Hematopoietic multipotent progenitor cell treated with erythropoietin and hydrocortisone succinate and interleukin-3 and kit ligand, for 15 days (in vitro differentiated cells): ENCODE measurements around the gene GNAL.
"Not testable (repeated sequence)": the region's sequence is repeated elsewhere in the genome, so short reads cannot be mapped to it uniquely, and the experiment has no call there.

ENCODE experiments used
- DNase-seq: peaks from one replicate; pipeline ENCODE4 v3.0.0-alpha.2; 2015; ENCODE audit warnings: low spot score

Gene GNAL

GRCh38 chr18:11874676-11875075 lies 185.6 kb downstream of the GNAL start:
- no peak for DNase-seq

GRCh38 chr18:11877497-11878135 lies 188.6 kb downstream of the GNAL start:
- DNase-seq = no peak

DNA sequence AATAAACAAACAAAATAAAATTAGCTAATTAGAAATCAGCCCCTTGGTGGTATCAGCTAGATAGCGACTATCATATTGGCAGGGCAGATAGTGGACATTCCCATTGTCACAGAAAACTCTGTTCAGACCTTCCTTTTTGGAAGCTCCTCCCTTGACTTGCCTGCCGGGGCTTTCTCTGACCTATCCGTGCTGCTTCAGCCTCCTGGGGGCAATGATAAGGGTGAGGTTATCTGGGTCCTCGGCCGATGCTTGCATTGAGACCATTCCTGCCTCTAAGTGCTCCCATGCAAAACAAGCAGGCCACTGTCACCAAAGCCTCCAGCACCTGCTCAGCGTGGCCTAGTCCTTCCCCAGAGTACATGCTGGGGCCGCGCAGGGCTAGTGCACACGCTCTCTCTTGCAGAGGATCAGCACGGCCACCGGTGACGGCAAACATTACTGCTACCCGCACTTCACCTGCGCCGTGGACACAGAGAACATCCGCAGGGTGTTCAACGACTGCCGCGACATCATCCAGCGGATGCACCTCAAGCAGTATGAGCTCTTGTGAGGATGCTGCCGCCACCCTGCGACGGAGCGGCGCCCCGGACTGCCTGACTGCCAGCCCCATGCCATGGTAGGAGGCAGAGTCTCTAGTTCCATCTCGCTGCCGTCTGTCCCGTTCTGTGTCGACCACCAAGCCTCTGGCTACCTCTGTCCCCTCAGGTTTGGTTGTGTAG lies 191.7 kb downstream of the GNAL start:
- DNase-seq = peak; percentile 34

GRCh38 chr18:11882636-11883035 lies 193.6 kb downstream of the GNAL start:
- no peak for DNase-seq

DNA sequence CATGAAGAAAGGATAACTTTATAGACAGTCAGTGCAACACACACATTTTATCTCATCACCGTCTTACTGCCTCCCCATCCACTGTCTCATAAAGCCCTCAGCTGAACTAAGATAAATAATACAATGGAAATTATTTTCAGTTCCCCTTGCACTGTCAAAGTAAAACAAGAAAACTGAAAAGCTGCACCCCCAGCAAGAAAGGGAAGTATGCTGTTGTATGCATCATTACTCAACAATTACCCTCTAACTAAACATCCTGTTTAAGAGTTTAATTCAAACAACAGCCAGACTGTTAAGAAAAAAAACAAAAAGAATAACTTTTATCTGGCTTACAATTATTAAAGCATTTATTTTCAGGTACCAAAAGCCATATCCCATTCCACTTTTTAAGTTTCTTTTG lies 194.1 kb downstream of the GNAL start:
- no peak for DNase-seq

GRCh38 chr18:11884396-11885030 lies 195.4 kb downstream of the GNAL start:
- DNase-seq = no peak

GRCh38 chr18:11885278-11885947 lies 196.3 kb downstream of the GNAL start:
- DNase-seq = no peak

DNA sequence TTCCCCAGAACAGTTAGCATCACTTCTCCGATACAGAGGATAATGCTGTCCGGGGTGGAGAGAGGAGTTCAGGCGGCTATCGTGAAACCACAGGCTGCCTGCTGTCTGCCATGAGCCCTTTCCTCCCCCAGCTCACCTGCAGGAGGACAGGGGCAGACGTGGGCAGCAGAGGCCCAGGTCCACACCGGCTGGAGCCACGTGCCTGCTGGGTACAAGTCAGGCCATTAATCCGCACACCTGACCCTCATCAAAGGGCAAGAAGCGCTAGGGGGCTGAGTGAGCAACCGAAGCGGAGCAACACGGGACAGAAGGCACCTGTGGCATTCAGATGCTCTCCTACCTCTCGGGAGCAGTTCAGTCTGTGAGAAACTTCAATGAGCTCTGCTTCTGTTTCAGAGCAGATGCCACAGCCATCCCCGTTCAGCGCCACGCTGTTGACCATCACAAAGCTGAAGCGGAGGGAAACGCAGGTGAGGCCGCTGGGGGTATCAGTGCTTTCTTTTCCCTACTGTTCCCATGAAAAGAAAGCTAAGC lies 197.6 kb downstream of the GNAL start:
- no peak for DNase-seq

GRCh38 chr18:11887328-11888128 lies 198.5 kb downstream of the GNAL start:
- DNase-seq = no peak

- DNase-seq = no peak
These were observed 199.7 kb downstream of the GNAL start for GRCh38 chr18:11888726-11889125.

DNA sequence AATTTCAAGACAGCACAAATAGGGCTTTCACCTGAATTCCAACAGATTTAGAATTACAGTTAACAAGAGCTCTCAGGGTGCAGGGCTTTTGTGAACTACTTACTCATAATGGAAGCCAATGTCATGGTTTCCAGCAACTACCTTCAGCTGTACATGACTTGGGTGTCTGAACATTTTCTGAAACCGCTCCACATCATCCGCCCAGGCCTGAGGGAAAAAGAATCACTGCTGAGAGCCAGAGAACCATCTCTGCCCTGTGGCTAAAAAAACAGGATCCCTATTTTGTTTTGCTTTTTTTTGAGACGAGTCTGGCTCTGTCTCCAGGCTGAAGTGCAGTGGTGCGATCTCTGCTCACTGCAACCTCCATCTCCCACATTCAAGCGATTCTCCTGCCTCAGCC lies 200.2 kb downstream of the GNAL start:
- no peak for DNase-seq

GRCh38 chr18:11891737-11892136 lies 202.7 kb downstream of the GNAL start:
- no peak for DNase-seq

DNA sequence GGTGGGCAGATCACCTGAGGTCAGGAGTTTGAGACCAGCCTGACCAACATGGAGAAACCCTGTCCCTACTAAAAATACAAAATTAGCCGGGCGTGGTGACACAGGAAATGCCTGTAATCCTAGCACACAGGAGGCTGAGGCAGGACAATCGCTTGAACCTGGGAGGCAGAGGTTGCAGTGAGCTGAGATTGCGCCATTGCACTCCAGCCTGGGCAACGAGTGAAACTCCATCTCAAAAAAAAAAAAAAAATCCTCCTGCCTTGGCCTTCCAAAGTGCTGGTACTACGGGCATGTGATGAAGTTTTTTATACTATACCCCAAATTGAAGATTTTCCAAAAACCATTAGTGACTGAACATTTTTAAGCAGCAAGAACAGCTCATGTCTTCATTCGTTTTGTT lies 203.4 kb downstream of the GNAL start:
- DNase-seq = not testable (repeated sequence)

GRCh38 chr18:11897781-11898180 lies 208.7 kb downstream of the GNAL start:
- DNase-seq = no peak

GRCh38 chr18:11899063-11899462 lies 210.0 kb downstream of the GNAL start:
- DNase-seq = no peak

GRCh38 chr18:11901826-11902438 lies 212.9 kb downstream of the GNAL start:
- DNase-seq = no peak

DNA sequence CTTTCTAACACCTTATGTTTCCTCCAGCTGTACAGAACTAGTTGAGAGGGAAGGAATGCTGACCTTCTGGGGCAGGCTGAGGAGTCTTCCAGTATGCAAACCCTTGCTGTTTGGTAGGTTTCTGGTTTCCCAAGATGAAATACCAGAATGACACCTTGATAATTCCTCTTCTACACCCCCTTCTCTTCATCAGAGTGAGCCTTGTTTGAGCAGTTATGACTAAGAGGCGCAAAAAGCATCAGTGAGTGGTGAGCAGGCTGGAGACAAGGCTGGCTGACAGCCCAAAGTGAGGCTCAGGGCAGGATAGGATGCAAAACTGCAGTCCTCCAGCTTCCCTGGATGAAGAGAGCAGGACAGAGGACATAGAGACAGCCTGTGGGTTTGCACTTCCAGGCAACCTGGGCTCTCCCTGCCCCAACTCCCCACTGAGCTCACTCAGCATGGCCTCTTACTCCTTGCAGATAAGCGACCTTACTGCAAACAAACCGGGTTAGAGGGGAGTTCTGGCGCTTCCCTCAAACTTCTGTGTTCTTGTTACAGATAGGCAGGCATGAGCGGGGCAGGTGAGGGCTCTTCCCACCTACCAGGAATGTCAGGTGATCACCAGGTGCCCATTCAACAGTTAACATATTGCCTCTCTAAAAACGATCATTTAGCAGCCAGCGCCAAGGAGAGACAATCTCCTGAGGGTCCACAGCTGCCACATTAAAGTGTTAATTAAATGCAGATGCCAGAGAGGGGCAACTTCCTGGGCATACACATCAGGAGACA lies 213.6 kb downstream of the GNAL start:
- no peak for DNase-seq

GRCh38 chr18:11905613-11906012 lies 216.5 kb downstream of the GNAL start:
- DNase-seq = no peak

- DNase-seq = no peak
These were observed 217.1 kb downstream of the GNAL start for GRCh38 chr18:11906176-11906575.
